Measurements from ENCODE around the gene MYO3B. TPM values are rescaled to one million over a fixed set of nuclear protein-coding genes. Genes with fewer than 3 reads are reported as not detected.

Gene MYO3B
- total and polyA plus RNA-seq, 2 donors (not counting 1 experiment from before 2014, with no cell fraction given) = not detected

DNA sequence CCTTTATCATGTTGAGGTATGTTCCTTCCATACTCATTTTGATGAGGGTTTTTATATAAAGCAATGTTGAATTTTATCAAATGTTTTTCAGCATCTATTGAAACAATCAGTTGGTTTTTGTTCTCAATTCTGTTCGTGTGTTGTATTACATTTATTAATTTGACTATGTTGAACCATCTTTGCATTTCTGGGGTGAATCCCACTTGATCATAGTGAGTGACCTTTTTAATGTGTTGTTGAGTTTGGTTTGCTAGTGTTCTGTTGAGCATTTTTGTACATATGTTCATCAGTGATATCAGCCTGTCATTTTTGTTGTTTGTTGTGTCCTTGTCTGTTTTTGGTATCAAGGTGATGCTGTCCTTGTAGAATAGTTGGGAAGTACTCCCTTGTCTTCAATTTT, 110.9 kb downstream of the MYO3B start:
- Mint-ChIP-seq H3K27me3 (peaks cover 4% of the 10 kb centered on the region), H3K27ac (no peak overlapping the region), H3K4me1 (no peaks in the 10 kb centered on the region), H3K4me3 (no peak overlapping the region), H3K9me3 (ENCODE audit: insufficient read depth) (no peaks in the 10 kb centered on the region)
- WGBS (ENCODE audit: insufficient coverage) = no CpG with 5 or more reads among the region's 1 CpG
- H3K36me3 ChIP-seq (replicated peaks in 1 of 2; ENCODE audit: control extremely low read depth in 1 of 2, control insufficient read depth in 1 of 2, extremely low read depth in 1 of 2, insufficient read depth in 2 of 2, low read length in 1 of 2) = no peaks in the 10 kb centered on the region
- no peak overlapping the region for H3K4me2 ChIP-seq (replicated peaks; ENCODE audit: low read depth, low read length, poor library complexity, severe bottlenecking)
- H4K20me1 ChIP-seq (ENCODE audit: control insufficient read depth, insufficient read depth, low read length, poor library complexity, severe bottlenecking) = no peaks in the 10 kb centered on the region
- no peak overlapping the region for H2AFZ ChIP-seq (ENCODE audit: insufficient read depth, low read depth, low read length, poor library complexity, severe bottlenecking)
- POLR2A ChIA-PET = no interaction called here
- TF ChIP-seq EZH2 (IDR thresholded peaks at IDR 0.05; ENCODE audit: borderline replicate concordance, insufficient read depth, low read depth, low read length, poor library complexity, severe bottlenecking) = no peak
- TF ChIP-seq, protein P1, sequence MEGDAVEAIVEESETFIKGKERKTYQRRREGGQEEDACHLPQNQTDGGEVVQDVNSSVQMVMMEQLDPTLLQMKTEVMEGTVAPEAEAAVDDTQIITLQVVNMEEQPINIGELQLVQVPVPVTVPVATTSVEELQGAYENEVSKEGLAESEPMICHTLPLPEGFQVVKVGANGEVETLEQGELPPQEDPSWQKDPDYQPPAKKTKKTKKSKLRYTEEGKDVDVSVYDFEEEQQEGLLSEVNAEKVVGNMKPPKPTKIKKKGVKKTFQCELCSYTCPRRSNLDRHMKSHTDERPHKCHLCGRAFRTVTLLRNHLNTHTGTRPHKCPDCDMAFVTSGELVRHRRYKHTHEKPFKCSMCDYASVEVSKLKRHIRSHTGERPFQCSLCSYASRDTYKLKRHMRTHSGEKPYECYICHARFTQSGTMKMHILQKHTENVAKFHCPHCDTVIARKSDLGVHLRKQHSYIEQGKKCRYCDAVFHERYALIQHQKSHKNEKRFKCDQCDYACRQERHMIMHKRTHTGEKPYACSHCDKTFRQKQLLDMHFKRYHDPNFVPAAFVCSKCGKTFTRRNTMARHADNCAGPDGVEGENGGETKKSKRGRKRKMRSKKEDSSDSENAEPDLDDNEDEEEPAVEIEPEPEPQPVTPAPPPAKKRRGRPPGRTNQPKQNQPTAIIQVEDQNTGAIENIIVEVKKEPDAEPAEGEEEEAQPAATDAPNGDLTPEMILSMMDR (IDR thresholded peaks at IDR 0.05) = no peak
- H3K9ac ChIP-seq (ENCODE audit: low read length) = no peak overlapping the region
- no peaks in the 10 kb centered on the region for H3K27me3 ChIP-seq (replicated peaks in 1 of 4; ENCODE audit: control extremely low read depth in 1 of 4, control insufficient read depth in 3 of 4, insufficient read depth in 4 of 4, low read length in 3 of 4)
- CTCF ChIA-PET = no interaction called here
- intact Hi-C loops (cut with micrococcal nuclease) = no loop called here
- no peak for ATAC-seq (ENCODE audit: low read depth)
- H3K9me3 ChIP-seq (ENCODE audit: control extremely low read depth in 1 of 3, control insufficient read depth in 2 of 3, insufficient read depth in 1 of 3, low read length in 2 of 3) = no peaks in the 10 kb centered on the region
- no peak overlapping the region for H3K27ac ChIP-seq (ENCODE audit: low read length in 2 of 2)
- no peaks in the 10 kb centered on the region for H3K79me2 ChIP-seq (ENCODE audit: control insufficient read depth, insufficient read depth, low read length)
- no peak overlapping the region for H3K4me3 ChIP-seq (ENCODE audit: control extremely low read depth in 1 of 5, extremely low read depth in 1 of 5, insufficient read depth in 1 of 5, low read depth in 2 of 5, low read length in 4 of 5)
- H3K4me1 ChIP-seq (ENCODE audit: control insufficient read depth in 2 of 2, insufficient read depth in 2 of 2, low read length in 2 of 2) = no peaks in the 10 kb centered on the region
- no peak for DNase-seq

DNA sequence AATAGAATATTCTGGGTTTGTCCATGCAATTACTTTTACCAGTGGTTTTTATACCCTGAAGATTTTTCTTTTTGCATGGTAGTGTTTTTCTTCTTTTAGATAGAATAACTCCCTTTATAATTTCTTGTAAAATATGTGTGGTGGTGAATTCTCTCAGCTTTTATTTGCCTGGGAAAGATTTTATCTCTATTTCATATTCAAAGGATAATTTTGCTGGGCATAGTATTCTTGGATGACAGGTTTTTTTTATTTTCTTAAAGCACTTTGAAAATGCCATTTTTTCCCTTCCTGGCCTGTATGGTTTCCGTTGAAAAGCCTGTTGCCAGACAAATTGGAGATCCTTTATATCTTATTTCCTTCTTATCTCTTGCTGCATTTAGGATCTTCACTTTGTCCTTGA, 113.5 kb downstream of the MYO3B start:
- H3K27ac Mint-ChIP-seq = no peak overlapping the region
- H3K9me3 ChIP-seq (ENCODE audit: control extremely low read depth in 1 of 3, control insufficient read depth in 2 of 3, insufficient read depth in 1 of 3, low read length in 2 of 3) = peaks cover 0 to 1% (median 0%) of the 10 kb centered on the region in 3 donors
- H3K4me3 ChIP-seq (ENCODE audit: control extremely low read depth in 1 of 5, extremely low read depth in 1 of 5, insufficient read depth in 1 of 5, low read depth in 2 of 5, low read length in 4 of 5) = no peak overlapping the region
- H3K4me2 ChIP-seq (replicated peaks; ENCODE audit: low read depth, low read length, poor library complexity, severe bottlenecking) = no peak overlapping the region
- DNase-seq = no peak
- H3K4me1 Mint-ChIP-seq = no peaks in the 10 kb centered on the region
- H3K27me3 ChIP-seq (replicated peaks in 1 of 4; ENCODE audit: control extremely low read depth in 1 of 4, control insufficient read depth in 3 of 4, insufficient read depth in 4 of 4, low read length in 3 of 4) = peaks cover 0 to 3% (median 0%) of the 10 kb centered on the region in 4 experiments
- no peak overlapping the region for H3K27ac ChIP-seq (ENCODE audit: low read length in 2 of 2)
- H3K4me1 ChIP-seq (ENCODE audit: control insufficient read depth in 2 of 2, insufficient read depth in 2 of 2, low read length in 2 of 2) = no peaks in the 10 kb centered on the region
- no peaks in the 10 kb centered on the region for H3K9me3 Mint-ChIP-seq (ENCODE audit: insufficient read depth)
- no peaks in the 10 kb centered on the region for H3K79me2 ChIP-seq (ENCODE audit: control insufficient read depth, insufficient read depth, low read length)
- ATAC-seq (ENCODE audit: low read depth) = no peak
- no peak overlapping the region for H2AFZ ChIP-seq (ENCODE audit: insufficient read depth, low read depth, low read length, poor library complexity, severe bottlenecking)
- no peaks in the 10 kb centered on the region for H3K36me3 ChIP-seq (replicated peaks in 1 of 2; ENCODE audit: control extremely low read depth in 1 of 2, control insufficient read depth in 1 of 2, extremely low read depth in 1 of 2, insufficient read depth in 2 of 2, low read length in 1 of 2)
- TF ChIP-seq, protein P1 (IDR thresholded peaks at IDR 0.05) = no peak
- no peak for TF ChIP-seq EZH2 (IDR thresholded peaks at IDR 0.05; ENCODE audit: borderline replicate concordance, insufficient read depth, low read depth, low read length, poor library complexity, severe bottlenecking)
- no peak overlapping the region for H3K4me3 Mint-ChIP-seq
- H3K27me3 Mint-ChIP-seq = no peaks in the 10 kb centered on the region
- no peaks in the 10 kb centered on the region for H4K20me1 ChIP-seq (ENCODE audit: control insufficient read depth, insufficient read depth, low read length, poor library complexity, severe bottlenecking)
- ChIA-PET POLR2A (no interaction called here), CTCF (interaction anchor here (1.1 kb wide), 1 partner anchor 33 kb away, joined by 3 read pairs; no protein-coding TSS in a partner anchor)
- H3K9ac ChIP-seq (ENCODE audit: low read length) = no peak overlapping the region
- no CpG with 5 or more reads among the region's 1 CpG for WGBS (ENCODE audit: insufficient coverage)
- intact Hi-C loops (cut with micrococcal nuclease) = no loop called here

All from B cell (primary cell).